Mesendoderm (in vitro differentiated cells): Measurements from ENCODE around the gene OR8D2.

Source experiments
- DNase-seq: peaks from one replicate; pipeline ENCODE4 v3.0.0; 2013
- H2AK5ac ChIP-seq: 2 replicates; pipeline ENCODE4 v1.6.1; 2013; ENCODE audit warnings: low read length, inconsistent platforms
- H2BK120ac ChIP-seq: 2 replicates; pipeline ENCODE4 v1.6.1; 2013; ENCODE audit warnings: low read depth, mild to moderate bottlenecking, low read length, moderate library complexity, mixed read lengths
- H2BK15ac ChIP-seq: replicated peaks from 2 replicates; pipeline ENCODE4 v1.6.1; 2013; ENCODE audit warnings: low read depth, mild to moderate bottlenecking, moderate library complexity
- H2BK5ac ChIP-seq: 2 replicates; pipeline ENCODE4 v1.6.1; 2013; ENCODE audit warnings: low read length, inconsistent platforms
- H3K18ac ChIP-seq: 2 replicates; pipeline ENCODE4 v1.6.1; 2013; ENCODE audit warnings: mild to moderate bottlenecking, low read length, mixed read lengths
- H3K23ac ChIP-seq: one replicate; pipeline ENCODE4 v1.6.1; 2013; ENCODE audit warnings: low read length
- H3K27ac ChIP-seq: 2 replicates; pipeline ENCODE4 v1.5.1; 2013; ENCODE audit warnings: low read depth, mild to moderate bottlenecking, inconsistent platforms, low read length, moderate library complexity
- H3K27me3 ChIP-seq: 2 replicates; pipeline ENCODE4 v1.6.1; 2013; ENCODE audit warnings: low read length, control low read depth, mild to moderate bottlenecking, inconsistent platforms; ENCODE audit not compliant: insufficient read depth, poor library complexity
- H3K36me3 ChIP-seq: 2 replicates; pipeline ENCODE4 v1.6.1; 2013; ENCODE audit warnings: low read length, inconsistent platforms; ENCODE audit not compliant: control insufficient read depth, insufficient read depth
- H3K4ac ChIP-seq: one replicate; pipeline ENCODE4 v1.6.1; 2013; ENCODE audit warnings: low read depth, mild to moderate bottlenecking, low read length, moderate library complexity
- H3K4me1 ChIP-seq: 2 replicates; pipeline ENCODE4 v1.6.1; 2013; ENCODE audit warnings: low read depth, low read length, inconsistent platforms; ENCODE audit not compliant: control insufficient read depth
- H3K4me2 ChIP-seq: 2 replicates; pipeline ENCODE4 v1.6.1; 2013; ENCODE audit warnings: low read length
- H3K4me3 ChIP-seq: 2 replicates; pipeline ENCODE4 v1.5.1; 2013; ENCODE audit warnings: mild to moderate bottlenecking, low read length
- H3K56ac ChIP-seq: one replicate; pipeline ENCODE4 v1.6.1; 2013; ENCODE audit warnings: low read length
- H3K79me1 ChIP-seq: 2 replicates; pipeline ENCODE4 v1.6.1; 2013; ENCODE audit warnings: low read length, inconsistent platforms
- H3K79me2 ChIP-seq: 2 replicates; pipeline ENCODE4 v1.6.1; 2013; ENCODE audit warnings: mild to moderate bottlenecking, low read length; ENCODE audit not compliant: control insufficient read depth, insufficient read depth
- H3K9ac ChIP-seq: 2 replicates; pipeline ENCODE4 v1.6.1; 2013; ENCODE audit warnings: low read length, inconsistent platforms
- H4K5ac ChIP-seq: one replicate; pipeline ENCODE4 v1.6.1; 2013; ENCODE audit warnings: low read length
- H4K8ac ChIP-seq: one replicate; pipeline ENCODE4 v1.6.1; 2013; ENCODE audit warnings: low read depth, mild to moderate bottlenecking, control low read depth, low read length, moderate library complexity
- WGBS: extraction: QIAGEN DNeasy Blood & Tissue Kit; methylation state at CpG from one replicate; pipeline ENCODE4 v1.1.7; 2013; ENCODE audit warnings: low lambda C conversion rate, missing lambda C conversion rate; ENCODE audit not compliant: insufficient coverage; ENCODE audit errors: extremely low coverage; 5-methylcytosine and 5-hydroxymethylcytosine counted together

The OR8D2 gene

GRCh38 chr11:124285610-124286344, 34.2 kb downstream of the OR8D2 start:
- H3K79me2 ChIP-seq: no peaks in the 10 kb centered on the region
- no peak overlapping the region for H3K4me2 ChIP-seq
- H3K4me1 ChIP-seq: no peaks in the 10 kb centered on the region
- H3K56ac ChIP-seq: no peak overlapping the region
- no peak overlapping the region for H3K23ac ChIP-seq
- H2BK5ac ChIP-seq: no peak overlapping the region
- no peak overlapping the region for H3K9ac ChIP-seq
- H2BK15ac ChIP-seq: no peak overlapping the region
- H4K5ac ChIP-seq: no peak overlapping the region
- H3K36me3 ChIP-seq: no peaks in the 10 kb centered on the region
- H3K4ac ChIP-seq: no peak overlapping the region
- H3K27ac ChIP-seq: no peak overlapping the region
- no peak overlapping the region for H4K8ac ChIP-seq
- H2AK5ac ChIP-seq: no peak overlapping the region
- no peak overlapping the region for H3K18ac ChIP-seq
- no peaks in the 10 kb centered on the region for H3K27me3 ChIP-seq
- no peak overlapping the region for H2BK120ac ChIP-seq
- no peak for DNase-seq
- no peak overlapping the region for H3K4me3 ChIP-seq
- no peaks in the 10 kb centered on the region for H3K79me1 ChIP-seq
- WGBS: no CpG with 5 or more reads among the region's 3 CpGs

- no peaks in the 10 kb centered on the region for H3K79me2 ChIP-seq
- H3K27ac ChIP-seq: no peak overlapping the region
- H2BK15ac ChIP-seq: no peak overlapping the region
- no peaks in the 10 kb centered on the region for H3K79me1 ChIP-seq
- no peak for DNase-seq
- H3K27me3 ChIP-seq: no peaks in the 10 kb centered on the region
- no peaks in the 10 kb centered on the region for H3K36me3 ChIP-seq
- no peak overlapping the region for H4K5ac ChIP-seq
- no peak overlapping the region for H2AK5ac ChIP-seq
- H3K9ac ChIP-seq: no peak overlapping the region
- H3K4me2 ChIP-seq: no peak overlapping the region
- no peak overlapping the region for H3K56ac ChIP-seq
- no peaks in the 10 kb centered on the region for H3K4me1 ChIP-seq
- no CpG with 5 or more reads among the region's 2 CpGs for WGBS
- no peak overlapping the region for H3K4ac ChIP-seq
- H4K8ac ChIP-seq: no peak overlapping the region
- no peak overlapping the region for H2BK5ac ChIP-seq
- H3K4me3 ChIP-seq: no peak overlapping the region
- H3K23ac ChIP-seq: no peak overlapping the region
- no peak overlapping the region for H3K18ac ChIP-seq
- no peak overlapping the region for H2BK120ac ChIP-seq
Observed at GRCh38 chr11:124278261-124278660, 41.7 kb downstream of the OR8D2 start.

GRCh38 chr11:124277804-124278203, 42.2 kb downstream of the OR8D2 start:
- no CpG with 5 or more reads among the region's 3 CpGs for WGBS
- Histone ChIP-seq H3K23ac (no peak overlapping the region), H3K79me2 (no peaks in the 10 kb centered on the region), H3K79me1 (no peaks in the 10 kb centered on the region), H2BK5ac (no peak overlapping the region), H3K4me1 (no peaks in the 10 kb centered on the region), H3K27ac (no peak overlapping the region), H3K9ac (no peak overlapping the region), H3K36me3 (no peaks in the 10 kb centered on the region), H4K8ac (no peak overlapping the region), H3K4me2 (no peak overlapping the region), H2BK15ac (no peak overlapping the region), H3K4me3 (no peak overlapping the region), H3K18ac (no peak overlapping the region), H3K4ac (no peak overlapping the region), H3K27me3 (no peaks in the 10 kb centered on the region), H2AK5ac (no peak overlapping the region), H4K5ac (no peak overlapping the region), H3K56ac (no peak overlapping the region), H2BK120ac (no peak overlapping the region)
- DNase-seq: peak; percentile 63

GRCh38 chr11:124277207-124277606, 42.8 kb downstream of the OR8D2 start:
- H3K79me1 ChIP-seq: no peaks in the 10 kb centered on the region
- H3K4ac ChIP-seq: no peak overlapping the region
- H4K5ac ChIP-seq: no peak overlapping the region
- H3K27ac ChIP-seq: no peak overlapping the region
- H3K4me2 ChIP-seq: no peak overlapping the region
- no peaks in the 10 kb centered on the region for H3K4me1 ChIP-seq
- H3K18ac ChIP-seq: no peak overlapping the region
- no peak overlapping the region for H3K4me3 ChIP-seq
- H2BK15ac ChIP-seq: no peak overlapping the region
- no peak overlapping the region for H3K56ac ChIP-seq
- no peak overlapping the region for H3K9ac ChIP-seq
- H3K36me3 ChIP-seq: no peaks in the 10 kb centered on the region
- no peak overlapping the region for H3K23ac ChIP-seq
- no peak overlapping the region for H2BK5ac ChIP-seq
- no peak overlapping the region for H4K8ac ChIP-seq
- DNase-seq: no peak
- no CpG with 5 or more reads among the region's 3 CpGs for WGBS
- no peaks in the 10 kb centered on the region for H3K79me2 ChIP-seq
- H2BK120ac ChIP-seq: no peak overlapping the region
- no peak overlapping the region for H2AK5ac ChIP-seq
- H3K27me3 ChIP-seq: no peaks in the 10 kb centered on the region

GRCh38 chr11:124276081-124276480, 43.9 kb downstream of the OR8D2 start:
- Histone ChIP-seq H3K79me2 (no peaks in the 10 kb centered on the region), H2BK15ac (no peak overlapping the region), H3K79me1 (no peaks in the 10 kb centered on the region), H2BK5ac (no peak overlapping the region), H3K56ac (no peak overlapping the region), H2AK5ac (no peak overlapping the region), H3K4me2 (no peak overlapping the region), H3K27me3 (no peaks in the 10 kb centered on the region), H3K36me3 (no peaks in the 10 kb centered on the region), H3K4me3 (no peak overlapping the region), H3K4me1 (no peaks in the 10 kb centered on the region), H4K8ac (no peak overlapping the region), H3K4ac (no peak overlapping the region), H4K5ac (no peak overlapping the region), H2BK120ac (no peak overlapping the region), H3K23ac (no peak overlapping the region), H3K9ac (no peak overlapping the region), H3K18ac (no peak overlapping the region), H3K27ac (no peak overlapping the region)
- no peak for DNase-seq
- WGBS: no CpG with 5 or more reads among the region's 1 CpG

GRCh38 chr11:124274000-124274399, 46.0 kb downstream of the OR8D2 start:
- H2BK120ac ChIP-seq: no peak overlapping the region
- H3K23ac ChIP-seq: no peak overlapping the region
- no peak overlapping the region for H3K4me3 ChIP-seq
- no peaks in the 10 kb centered on the region for H3K4me1 ChIP-seq
- H2BK5ac ChIP-seq: no peak overlapping the region
- H3K27me3 ChIP-seq: no peaks in the 10 kb centered on the region
- no peak overlapping the region for H4K8ac ChIP-seq
- no peak overlapping the region for H3K4ac ChIP-seq
- H4K5ac ChIP-seq: no peak overlapping the region
- H3K9ac ChIP-seq: no peak overlapping the region
- no peak overlapping the region for H3K27ac ChIP-seq
- no peak overlapping the region for H2BK15ac ChIP-seq
- DNase-seq: no peak
- no peak overlapping the region for H2AK5ac ChIP-seq
- H3K18ac ChIP-seq: no peak overlapping the region
- H3K79me2 ChIP-seq: no peaks in the 10 kb centered on the region
- H3K56ac ChIP-seq: no peak overlapping the region
- no peak overlapping the region for H3K4me2 ChIP-seq
- no peaks in the 10 kb centered on the region for H3K36me3 ChIP-seq
- no CpG with 5 or more reads among the region's 2 CpGs for WGBS
- no peaks in the 10 kb centered on the region for H3K79me1 ChIP-seq
